ENCODE measurements around the gene AOX1. TPM values are rescaled to one million over a fixed set of nuclear protein-coding genes. Genes with fewer than 3 reads are reported as not detected.
"Not testable (repeated sequence)": the region's sequence is repeated elsewhere in the genome, so short reads cannot be mapped to it uniquely, and the experiment has no call there.

AOX1 gene
- total RNA-seq, 1 experiment from 2014 or later: 41.5 TPM

DNA sequence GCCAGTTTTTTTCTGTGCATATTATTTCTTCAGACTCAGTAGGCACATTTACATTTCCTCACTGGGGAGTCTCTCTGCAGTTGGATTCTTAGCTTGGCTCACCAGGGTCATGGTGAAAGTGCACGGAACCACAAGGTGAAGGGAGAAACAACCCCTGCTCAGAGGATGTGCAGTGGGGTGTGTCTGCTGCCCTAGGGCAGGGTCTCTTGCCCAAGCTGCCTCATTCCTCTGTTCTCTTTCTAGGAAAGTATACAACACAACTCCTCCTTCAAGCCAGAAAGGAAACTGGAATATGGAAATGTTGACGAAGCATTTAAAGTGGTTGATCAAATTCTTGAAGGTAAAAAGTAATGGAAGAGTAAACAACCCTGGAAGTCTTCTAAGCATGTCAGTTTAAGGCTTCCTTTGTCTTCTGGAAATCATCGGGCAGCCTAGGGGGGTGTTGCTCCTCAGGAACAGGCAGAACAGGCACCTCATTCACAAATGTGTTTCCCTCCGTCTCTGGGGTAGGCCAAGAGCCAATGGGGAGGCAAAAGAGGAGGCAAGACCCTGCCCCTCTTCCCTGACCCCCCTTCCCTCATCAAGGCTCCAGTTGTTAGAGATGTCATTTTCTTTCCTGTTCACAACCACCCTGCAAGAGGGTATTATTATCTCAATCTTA lies 41.4 kb downstream of the AOX1 start:
- DNase-seq (ENCODE audit: low read depth): no peak

DNA sequence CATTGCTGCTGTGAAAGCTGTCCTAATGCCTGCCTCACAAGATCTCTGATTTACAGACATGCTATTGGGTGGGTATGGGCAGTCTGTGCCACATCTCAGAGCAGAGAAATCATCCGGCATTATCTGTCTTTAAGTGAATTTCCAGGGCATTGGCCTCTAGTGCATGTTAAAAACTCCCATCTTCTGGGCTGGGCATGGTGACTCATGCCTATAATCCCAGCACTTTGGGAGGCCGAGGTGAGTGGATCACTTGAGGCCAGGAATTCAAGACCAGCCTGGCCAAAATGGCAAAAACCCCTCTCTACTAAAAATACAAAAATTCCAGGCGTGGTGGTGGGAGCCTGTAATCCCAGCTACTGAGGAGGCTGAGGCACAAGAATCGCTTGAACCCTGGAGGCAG lies 42.6 kb downstream of the AOX1 start:
- peak; percentile 31 for DNase-seq (ENCODE audit: low read depth)

DNA sequence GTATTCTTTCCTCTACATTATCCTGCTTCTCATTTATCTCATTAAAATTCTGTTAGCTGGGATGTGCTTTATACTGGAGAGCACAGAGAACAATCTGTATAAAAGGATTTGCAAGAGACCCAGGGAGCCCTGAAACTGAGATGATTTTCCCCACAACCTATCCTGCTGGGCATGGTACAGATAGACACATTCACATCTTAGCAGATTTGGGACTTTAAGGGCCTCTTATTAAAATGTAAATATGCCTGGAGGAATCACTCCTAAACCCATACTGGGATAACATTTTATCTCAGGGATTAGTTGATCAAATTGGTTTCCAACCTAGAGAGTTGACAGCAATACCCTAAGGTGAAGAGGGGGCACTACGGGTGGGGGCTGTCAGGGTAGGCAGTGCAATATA lies 45.5 kb downstream of the AOX1 start:
- no peak for DNase-seq (ENCODE audit: low read depth)

DNA sequence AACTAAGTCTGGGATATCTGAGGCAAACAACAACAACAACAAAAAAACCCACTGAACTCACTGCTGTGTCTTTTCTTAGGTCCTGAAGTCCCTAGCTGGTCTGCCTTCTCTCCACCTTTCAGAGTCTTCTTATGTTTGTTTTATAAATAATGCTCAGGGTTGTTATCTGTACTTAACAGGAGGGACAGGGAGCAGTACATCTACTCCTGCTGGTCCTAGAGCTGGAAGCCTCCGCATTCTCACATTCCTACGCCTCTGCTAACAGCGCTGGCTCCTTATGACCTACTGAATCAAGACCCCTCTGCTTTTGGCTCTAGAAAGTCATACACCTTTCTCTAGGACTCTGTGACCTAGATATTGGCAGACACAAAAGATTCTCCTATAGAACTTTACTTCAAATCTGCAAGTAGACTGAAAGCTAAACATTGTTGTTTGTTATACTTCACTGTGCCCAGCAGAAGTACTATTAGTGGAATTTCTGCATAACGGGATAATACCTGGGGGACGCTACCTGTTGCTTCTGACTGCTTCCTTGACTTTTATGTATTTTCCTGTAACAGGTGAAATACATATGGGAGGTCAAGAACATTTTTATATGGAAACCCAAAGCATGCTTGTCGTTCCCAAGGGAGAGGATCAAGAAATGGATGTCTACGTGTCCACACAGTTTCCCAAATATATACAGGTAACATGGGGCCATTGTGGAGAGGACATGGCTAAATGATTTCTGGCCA lies 48.6 kb downstream of the AOX1 start:
- DNase-seq (ENCODE audit: low read depth): no peak

DNA sequence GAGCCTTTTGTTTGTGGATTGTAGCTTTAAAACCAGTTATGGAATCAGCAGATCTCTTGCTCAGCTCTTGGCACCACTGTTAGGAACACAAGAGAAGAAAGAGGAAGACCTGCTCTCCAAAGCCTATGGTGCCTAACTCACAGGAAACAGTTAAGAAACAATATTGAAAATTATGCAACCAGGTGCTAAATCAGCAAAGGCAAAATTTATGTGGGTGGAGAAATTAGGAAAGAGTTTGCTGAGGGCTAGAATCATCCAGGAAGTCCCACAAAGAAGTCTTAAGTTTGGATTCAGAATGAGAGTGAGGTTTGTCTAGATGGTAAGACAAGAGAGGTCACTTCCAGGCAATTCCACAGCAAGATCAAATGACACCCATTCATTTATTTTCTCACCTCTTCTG lies 49.4 kb downstream of the AOX1 start:
- DNase-seq (ENCODE audit: low read depth): no peak

DNA sequence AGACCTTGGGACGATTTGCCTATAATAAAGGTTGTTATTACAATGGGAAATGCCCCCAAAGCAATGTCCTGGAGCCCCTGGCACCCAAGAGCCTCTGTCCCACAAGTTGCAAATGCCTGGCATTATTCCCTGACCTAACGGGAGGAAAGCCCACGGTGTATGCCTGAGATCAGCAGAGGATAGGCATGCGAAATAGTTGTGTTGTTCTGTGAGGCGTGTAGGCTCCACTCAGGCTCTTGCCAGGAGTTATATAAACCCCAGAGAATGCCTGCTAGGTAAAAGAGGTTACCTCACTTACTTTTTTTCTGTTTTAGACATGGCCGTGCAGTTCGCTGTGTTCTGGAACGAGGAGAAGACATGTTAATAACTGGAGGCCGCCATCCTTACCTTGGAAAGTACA lies 52.1 kb downstream of the AOX1 start:
- DNase-seq (ENCODE audit: low read depth): no peak

DNA sequence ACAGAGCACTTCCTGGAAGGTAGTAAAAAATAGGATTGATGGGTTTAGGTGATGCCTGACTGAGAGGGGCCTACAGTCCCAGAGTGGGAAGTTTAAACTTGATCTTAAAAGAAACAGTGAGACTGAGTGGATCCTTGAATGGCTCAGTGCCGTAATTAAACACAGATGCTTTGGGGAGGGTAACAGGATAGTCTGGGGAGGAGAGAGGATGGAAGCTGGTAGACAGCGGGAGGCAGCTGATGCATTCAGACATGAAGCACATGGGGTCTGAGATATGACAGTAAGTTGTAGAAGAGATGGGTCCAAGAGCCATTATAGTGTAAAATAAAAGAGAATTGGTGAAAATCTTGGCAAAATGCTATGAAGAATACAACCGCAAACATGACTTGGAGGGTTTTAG lies 54.4 kb downstream of the AOX1 start:
- no peak for DNase-seq (ENCODE audit: low read depth)

DNA sequence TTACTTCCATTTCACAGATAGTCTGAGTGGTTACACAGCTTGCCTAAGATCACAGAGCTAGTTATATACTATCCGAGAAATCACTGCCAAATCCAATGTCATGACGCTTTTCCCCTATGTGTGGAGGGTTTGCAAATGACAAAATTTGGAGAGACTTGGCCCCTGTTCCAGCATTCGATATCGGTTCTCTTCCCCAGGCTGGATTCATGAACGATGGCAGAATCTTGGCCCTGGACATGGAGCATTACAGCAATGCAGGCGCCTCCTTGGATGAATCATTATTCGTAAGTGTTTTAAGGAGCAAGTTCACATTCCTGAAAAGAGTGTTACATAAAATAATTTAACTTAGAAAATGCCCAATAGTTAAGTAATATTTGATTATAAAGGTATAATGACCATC lies 55.1 kb downstream of the AOX1 start:
- DNase-seq (ENCODE audit: low read depth): no peak

DNA sequence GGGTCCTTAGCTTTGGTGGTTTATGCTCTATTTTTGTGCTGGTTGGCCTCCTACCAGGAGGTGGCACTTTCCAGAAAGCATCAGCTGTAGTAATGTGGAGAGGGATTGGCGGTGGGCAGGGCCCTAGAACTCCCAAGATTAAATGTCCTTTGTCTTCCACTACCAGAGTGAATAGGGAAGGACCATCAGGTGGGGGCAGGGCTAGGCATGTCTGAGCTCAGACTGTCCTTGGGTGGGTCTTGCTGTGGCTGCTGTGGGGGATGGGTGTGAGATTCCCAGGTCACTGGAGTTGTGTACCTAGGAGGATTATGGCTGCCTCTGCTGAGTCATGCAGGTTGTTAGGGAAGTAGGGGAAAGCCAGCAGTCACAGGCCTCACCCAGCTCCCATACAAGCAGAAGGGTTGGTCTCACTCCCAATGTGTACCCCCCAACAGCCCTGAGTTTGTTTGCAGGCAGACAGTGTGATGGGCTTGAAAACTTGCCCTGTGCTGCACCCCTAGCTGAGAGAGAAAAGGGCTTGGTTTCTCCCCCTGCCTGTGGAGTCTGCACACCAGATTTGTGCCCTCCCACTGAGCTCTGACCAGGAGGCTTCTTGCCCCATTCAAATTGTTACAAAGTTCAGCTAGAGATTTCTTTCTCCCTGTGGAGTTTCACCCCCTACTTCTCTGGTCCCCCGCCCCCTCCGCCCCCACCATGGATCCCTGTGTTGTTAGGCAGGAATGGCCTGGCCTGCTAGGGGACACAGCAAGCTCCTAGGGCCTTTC lies 62.9 kb downstream of the AOX1 start:
- DNase-seq (ENCODE audit: low read depth): not testable (repeated sequence)

DNA sequence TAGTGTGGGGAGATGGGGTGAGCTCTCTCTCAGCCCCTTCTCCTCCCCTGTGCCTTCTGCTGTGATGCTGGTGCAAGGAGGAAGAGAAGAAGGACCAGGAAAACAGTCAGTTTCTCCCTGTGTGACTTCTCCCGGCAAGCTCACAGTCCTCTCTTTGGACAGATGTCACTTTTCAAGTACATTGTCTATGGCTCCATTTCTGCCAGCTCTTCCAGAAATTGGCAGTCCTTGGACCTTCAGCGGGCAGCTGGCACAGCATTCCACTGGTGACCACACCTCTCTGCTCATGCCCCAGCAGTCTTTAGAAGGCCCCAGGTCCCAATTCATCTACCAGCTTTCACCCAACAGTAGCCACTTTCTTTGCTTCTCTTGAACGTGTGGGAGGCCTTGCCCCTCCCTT lies 63.9 kb downstream of the AOX1 start:
- DNase-seq (ENCODE audit: low read depth): no peak

DNA sequence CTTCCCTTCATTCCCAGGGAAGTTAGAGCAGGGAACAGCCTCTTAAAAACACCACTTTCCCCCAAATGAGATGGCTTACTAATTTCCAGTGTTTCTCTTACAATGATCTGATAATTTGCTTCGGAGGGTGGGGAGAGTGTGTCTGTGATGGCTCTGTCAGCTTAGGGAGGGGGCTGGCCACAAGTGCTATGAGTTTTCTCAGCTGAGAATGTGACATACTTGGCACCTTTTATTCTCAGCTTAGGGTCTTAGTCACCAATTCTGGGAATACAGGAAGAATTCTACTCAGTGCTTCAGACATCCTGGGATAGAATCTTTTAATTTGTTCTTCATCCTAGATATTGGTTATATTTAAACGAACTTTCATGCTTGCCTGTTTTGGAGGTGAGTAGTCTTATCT lies 64.4 kb downstream of the AOX1 start:
- DNase-seq (ENCODE audit: low read depth): no peak

DNA sequence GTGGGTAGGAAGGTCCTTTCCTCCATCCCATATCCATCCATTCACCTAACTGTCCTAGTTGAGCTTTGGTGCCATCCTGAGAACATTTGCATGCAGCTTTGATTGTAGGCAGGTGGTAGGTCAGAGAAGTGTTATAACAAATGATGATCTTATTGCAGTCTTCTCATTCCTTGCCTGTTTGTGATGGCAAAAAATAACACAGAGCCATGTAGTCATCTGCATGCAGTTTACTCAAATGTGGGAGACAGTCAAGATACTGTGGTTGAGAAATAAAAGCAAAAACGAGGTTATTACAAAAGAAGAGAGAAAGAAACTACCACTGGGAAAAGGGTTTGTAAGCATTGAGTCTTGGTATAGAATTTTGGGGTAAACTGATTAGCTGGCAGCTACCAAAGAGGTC lies 66.3 kb downstream of the AOX1 start:
- no peak for DNase-seq (ENCODE audit: low read depth)

DNA sequence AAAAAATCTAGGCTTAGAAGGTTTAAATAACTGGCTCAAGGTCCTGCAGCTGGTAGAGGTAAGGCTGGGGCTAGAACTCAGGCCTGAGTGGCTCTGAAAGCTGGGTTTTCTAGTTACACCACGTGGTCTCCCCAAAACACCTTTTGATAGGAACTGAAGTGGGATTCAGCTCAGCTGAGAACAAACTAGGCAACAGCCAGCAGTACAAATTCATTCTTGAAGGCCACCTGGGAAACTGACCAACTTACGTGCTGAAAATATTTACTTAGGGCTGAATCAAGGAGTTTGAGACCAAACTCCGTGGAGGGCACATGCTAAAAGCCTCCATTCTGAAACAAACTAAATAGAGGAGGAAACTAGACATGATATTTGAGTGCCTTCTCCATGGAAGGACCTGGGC lies 67.2 kb downstream of the AOX1 start:
- no peak for DNase-seq (ENCODE audit: low read depth)

DNA sequence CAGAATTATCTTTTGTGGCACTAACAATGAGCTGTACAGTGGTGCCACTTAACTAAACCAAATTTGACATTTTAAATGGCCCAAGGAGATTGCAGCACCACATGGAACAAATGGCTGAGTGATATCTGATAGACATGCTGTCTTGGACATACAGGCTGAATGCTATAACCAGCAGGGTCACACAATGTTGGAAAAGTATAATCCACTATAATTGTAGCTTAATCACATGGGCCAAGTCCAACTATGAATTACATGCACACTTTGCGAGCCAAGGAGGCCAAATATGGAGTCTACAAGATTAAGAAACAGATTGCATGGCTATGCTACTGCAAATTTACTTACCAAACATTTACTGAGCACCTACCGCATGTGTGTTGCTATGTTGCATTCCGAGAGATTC lies 69.0 kb downstream of the AOX1 start:
- no peak for DNase-seq (ENCODE audit: low read depth)

DNA sequence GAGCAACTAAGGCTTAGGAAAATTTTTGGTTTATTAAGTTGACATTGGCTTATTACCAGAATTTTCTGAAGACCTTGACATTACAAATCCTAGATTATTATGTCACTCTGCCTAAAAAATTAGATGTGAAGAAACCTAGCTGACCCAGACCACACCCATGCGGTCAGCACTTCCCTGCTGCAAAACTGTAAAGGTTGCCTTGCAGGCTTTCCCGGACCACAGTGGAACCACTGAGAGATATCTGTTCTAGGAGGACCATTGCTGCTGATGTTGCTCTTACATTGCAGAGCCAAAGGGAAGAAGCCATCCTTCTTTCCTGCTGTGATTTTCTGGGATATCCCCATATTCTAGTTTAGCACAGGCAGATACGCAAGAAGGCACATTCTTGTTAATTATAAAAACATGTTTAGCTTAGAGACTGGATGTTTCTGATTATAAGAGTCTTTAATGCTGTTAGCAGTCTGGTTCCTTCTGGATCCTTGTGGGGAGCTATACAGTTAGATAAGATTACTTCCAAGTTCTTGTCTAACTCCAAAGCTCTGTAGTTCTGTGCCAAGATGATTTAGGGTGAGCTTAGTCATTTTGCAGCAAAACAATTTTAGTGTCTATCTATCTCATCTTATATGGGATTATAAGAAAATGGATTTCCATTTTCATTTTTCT lies 70.2 kb downstream of the AOX1 start:
- DNase-seq (ENCODE audit: low read depth): no peak

DNA sequence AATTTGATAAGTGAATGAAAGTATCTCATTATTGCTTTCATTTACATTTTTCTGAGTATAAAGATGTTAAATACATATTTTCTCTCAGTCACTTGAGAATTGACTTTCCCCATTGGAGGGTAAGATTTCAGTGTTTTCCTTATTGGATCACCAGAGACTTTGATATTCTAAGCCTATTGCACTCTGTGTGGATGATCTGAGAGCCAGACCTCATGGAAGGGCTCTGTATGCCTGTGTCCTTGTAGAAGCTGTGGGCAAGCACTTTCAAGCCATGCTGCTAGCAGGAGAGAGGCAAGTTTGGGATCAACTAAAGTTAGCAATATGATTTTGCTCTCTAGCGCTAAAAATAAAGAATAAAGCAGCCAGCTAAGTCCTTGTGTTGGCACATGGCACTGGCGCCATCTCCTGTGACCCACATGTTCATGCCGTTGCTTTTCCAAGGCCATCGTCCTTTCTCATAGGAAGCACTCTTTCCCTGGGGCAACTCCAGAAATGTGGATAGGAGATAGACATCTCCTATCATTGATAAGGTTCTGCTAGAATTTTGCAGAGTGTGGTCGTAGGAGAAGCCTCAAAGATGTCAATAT lies 72.6 kb downstream of the AOX1 start:
- peak; percentile 10 for DNase-seq (ENCODE audit: low read depth)

DNA sequence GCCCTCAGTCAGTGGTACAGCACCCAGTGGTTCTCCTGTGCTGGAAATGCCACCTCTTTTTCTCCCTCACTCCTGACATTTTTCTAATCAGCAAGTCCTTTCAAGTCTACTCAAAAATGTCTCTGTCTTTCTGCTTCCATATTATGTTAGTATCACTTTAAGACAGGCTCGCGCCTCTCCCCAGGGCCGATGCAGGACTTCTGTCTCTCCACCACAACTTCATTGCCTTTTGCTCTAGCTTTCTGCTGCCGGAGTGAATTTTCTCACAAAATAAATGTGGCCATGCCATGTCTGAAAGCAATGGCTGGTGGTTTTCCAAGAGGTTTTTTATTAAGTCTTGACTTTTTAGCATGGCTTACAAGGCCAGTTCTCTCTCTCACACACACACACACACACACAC lies 73.6 kb downstream of the AOX1 start:
- no peak for DNase-seq (ENCODE audit: low read depth)

DNA sequence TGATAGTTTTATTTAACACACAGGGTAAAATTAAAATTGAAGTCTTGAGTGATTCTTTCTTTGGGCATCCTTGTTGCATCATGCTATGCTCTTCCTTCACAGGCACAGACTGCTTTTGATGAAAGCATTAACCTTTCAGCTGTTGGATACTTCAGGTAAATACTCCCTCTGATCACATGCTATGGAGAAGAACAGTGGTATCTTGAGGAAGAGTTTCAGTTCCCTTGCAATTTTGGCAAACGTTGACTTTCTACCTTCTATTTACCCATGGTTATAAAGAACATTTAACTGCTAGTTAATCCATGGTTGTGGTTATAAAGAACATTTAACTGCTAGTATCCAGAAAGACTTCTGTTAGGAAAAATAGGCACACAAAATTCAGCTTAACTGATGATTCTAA lies 75.7 kb downstream of the AOX1 start:
- no peak for DNase-seq (ENCODE audit: low read depth)

DNA sequence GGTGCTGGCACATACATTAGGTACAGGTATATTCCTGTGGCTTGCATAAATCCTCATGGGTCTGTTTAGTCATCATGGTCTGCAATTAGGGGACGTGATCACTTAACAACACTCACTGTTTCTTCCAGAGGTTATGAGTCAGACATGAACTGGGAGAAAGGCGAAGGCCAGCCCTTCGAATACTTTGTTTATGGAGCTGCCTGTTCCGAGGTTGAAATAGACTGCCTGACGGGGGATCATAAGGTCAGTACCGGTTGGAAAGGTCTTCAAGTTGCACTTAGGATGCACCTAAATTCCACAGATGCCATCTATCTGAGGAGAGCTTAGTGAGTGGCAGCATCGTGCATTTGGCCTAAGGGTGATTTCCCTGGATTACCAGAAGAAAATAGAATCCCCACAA lies 76.9 kb downstream of the AOX1 start:
- peak; percentile 82 for DNase-seq (ENCODE audit: low read depth)

DNA sequence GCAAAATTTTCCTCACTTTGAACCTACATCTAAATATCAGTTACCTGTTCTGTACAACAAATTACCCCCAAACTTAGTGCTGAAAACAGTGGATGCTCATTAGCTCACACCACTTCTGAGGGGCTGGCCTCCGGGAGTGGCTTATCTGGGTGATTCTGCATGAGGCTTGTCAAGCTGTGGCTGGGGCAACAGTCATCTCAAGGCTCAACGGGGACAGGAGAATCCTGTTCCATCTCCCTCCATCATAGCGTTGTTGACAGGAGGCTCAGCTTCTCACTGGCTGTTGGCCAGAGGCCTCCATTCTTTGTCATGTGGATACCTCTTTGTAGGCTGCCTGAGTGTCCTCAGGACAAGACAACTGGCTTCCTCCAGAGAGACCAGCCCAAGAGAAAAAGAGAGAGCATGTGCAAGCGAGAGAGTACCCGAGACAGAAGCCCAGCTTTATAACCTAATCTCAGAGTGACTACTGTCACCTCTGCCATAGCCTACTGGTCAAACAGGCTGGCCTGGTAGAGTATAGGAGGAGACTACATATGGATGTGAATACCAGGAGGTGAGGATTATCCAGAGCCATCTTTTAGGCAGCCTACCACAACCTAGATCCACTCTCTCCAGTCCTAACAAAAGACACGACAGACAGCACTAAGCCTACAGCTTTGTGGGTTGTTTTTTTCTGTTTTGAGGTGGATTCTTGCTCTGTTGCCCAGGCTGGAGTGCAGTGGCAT lies 79.1 kb downstream of the AOX1 start:
- no peak for DNase-seq (ENCODE audit: low read depth)

Data from LHCN-M2 (cell line).